Measurements from ENCODE around the gene ECEL1.

DNA sequence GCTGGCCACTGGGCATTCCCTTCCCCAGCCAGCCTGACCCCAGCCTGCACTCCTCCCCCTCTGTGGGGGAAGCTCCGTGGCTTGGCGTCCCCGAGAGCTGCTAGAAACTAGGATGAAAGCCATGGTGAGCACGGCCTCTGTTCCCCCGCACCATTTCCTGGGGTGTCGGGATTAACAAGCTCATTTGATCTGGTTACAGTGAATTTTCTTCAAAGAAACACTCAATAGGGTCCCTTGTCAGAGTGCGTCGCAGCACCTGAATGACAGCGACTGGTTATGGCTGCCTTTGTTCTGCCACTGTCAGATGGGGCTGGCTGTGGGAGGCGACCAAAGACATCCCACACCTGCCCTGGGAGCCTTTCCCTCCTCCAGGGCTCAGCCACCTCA is 39.3 kb downstream of the ECEL1 start:
- TF ChIP-seq CTCF (conservative IDR thresholded peaks at IDR 0.05; ENCODE audit: low read depth in 2 of 2) (no peak), EZH2phosphoT487 (IDR thresholded peaks at IDR 0.05; ENCODE audit: unreplicated experiment) (no peak)
